AG04450 (cell line): Measurements from ENCODE around the gene SAPCD2. TPM values are rescaled to one million over a fixed set of nuclear protein-coding genes. Genes with fewer than 3 reads are reported as not detected.

Source experiments
- CTCF ChIA-PET: fragments of 300-600, 350-600 bp; formaldehyde crosslinking; extraction: SDS; loops from one replicate; lab custom pipeline; 2022; ENCODE audit warnings: antibody characterized with exemption, inconsistent platforms; lab: Charles Lee
- POLR2A ChIA-PET: fragments of 350-600 bp; formaldehyde crosslinking; extraction: SDS; loops from one replicate; lab custom pipeline; 2021; ENCODE audit warnings: antibody characterized with exemption, inconsistent platforms; lab: Yijun Ruan, JAX
- DNase-seq: peaks from one replicate; pipeline ENCODE4 v3.0.0-alpha.2; 2011; ENCODE audit warnings: low read depth, low spot score
- H3K27ac ChIP-seq: one replicate; pipeline ENCODE4 v1.5.1; 2012; ENCODE audit warnings: low read depth, low read length, control low read depth
- H3K27me3 ChIP-seq: one replicate; pipeline ENCODE4 v1.6.0; 2012; ENCODE audit warnings: low read length; ENCODE audit not compliant: control insufficient read depth, insufficient read depth
- H3K4me3 ChIP-seq: 2 replicates; pipeline ENCODE4 v1.5.1; 2011; ENCODE audit warnings: mild to moderate bottlenecking, low read depth, low read length, control low read depth
- H3K9me3 ChIP-seq: 2 replicates; pipeline ENCODE4 v1.5.1; 2012; ENCODE audit warnings: low read length; ENCODE audit not compliant: control insufficient read depth, insufficient read depth
- polyA plus RNA-seq: library from polyadenylated mRNA; depleted of rRNA; stranded (reverse); fragments of >200 nt; gene quantifications from 2 replicates; pipeline ENCODE4 v1.2.3, GENCODE V29; 2011; rRNA removed
- small RNA-seq: library from RNA; depleted of rRNA; stranded (forward); fragments of <200 nt; gene quantifications from one replicate; pipeline ENCODE3, GENCODE V24; 2012; ENCODE audit warnings: low read depth; ENCODE audit not compliant: insufficient read length
- TF ChIP-seq, protein P1 (sequence below): IDR thresholded peaks from 2 replicates; pipeline ENCODE4 v1.5.1; 2011; ENCODE audit warnings: low read depth, low read length, control low read depth, inconsistent platforms

Gene SAPCD2
- polyA plus RNA-seq, 1 experiment, result 1.5 TPM

DNA sequence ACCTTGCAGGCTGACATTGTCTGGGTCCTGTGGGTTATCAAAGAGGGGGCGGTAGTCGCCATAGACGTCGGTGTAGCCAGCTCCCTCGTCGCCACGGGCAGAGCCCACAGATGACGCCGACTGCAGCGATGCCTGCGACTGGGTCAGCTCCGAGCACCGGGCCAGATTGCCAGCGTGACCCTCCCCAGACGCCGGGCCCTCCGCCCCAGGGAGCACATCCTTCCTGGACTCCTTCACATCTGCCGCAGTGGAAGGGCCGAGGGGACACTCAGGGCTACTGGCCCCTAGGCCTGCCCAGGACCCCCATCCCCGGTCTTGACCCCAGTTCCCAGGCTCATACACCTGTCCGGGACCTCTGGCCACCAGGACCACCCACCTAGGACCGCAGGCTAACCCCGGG, 56.2 kb downstream of the SAPCD2 start:
- no peak overlapping the region for H3K4me3 ChIP-seq
- peaks cover 58% of the 10 kb centered on the region for H3K9me3 ChIP-seq
- TF ChIP-seq, protein P1, sequence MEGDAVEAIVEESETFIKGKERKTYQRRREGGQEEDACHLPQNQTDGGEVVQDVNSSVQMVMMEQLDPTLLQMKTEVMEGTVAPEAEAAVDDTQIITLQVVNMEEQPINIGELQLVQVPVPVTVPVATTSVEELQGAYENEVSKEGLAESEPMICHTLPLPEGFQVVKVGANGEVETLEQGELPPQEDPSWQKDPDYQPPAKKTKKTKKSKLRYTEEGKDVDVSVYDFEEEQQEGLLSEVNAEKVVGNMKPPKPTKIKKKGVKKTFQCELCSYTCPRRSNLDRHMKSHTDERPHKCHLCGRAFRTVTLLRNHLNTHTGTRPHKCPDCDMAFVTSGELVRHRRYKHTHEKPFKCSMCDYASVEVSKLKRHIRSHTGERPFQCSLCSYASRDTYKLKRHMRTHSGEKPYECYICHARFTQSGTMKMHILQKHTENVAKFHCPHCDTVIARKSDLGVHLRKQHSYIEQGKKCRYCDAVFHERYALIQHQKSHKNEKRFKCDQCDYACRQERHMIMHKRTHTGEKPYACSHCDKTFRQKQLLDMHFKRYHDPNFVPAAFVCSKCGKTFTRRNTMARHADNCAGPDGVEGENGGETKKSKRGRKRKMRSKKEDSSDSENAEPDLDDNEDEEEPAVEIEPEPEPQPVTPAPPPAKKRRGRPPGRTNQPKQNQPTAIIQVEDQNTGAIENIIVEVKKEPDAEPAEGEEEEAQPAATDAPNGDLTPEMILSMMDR, result no peak
- no peaks in the 10 kb centered on the region for H3K27me3 ChIP-seq
- H3K27ac ChIP-seq, result no peak overlapping the region
- POLR2A ChIA-PET, result no interaction called here
- CTCF ChIA-PET, result no interaction called here
- DNase-seq, result no peak

DNA sequence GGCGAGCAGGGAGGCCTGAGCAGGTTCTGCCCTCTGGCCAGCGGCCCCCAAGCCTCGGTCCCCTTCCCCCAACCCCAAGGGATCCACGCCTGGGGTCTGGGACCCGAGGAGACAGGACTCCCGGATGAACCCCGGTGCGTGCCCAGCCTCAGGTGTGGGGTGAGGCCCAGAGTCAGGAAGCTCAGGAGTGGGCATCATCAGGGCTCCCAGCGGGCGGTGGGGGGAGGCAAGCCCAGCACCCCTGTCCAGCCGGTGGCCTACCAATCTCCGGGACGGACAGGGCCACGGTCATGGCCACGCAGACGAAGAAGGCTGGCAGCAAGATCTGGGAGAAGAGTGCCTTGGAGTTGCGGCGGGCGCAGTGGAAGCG, 56.8 kb downstream of the SAPCD2 start:
- ChIA-PET CTCF (no interaction called here), POLR2A (no interaction called here)
- DNase-seq, result no peak

GRCh38 chr9:137012694-137013570, 57.4 kb downstream of the SAPCD2 start:
- Histone ChIP-seq H3K4me3 (no peak overlapping the region), H3K27me3 (no peaks in the 10 kb centered on the region), H3K9me3 (peaks cover 57% of the 10 kb centered on the region), H3K27ac (no peak overlapping the region)
- no peak for DNase-seq
- TF ChIP-seq, protein P1, result no peak
- ChIA-PET POLR2A (no interaction called here), CTCF (no interaction called here)

More for the DNA sequence above, 56.8 kb downstream of the SAPCD2 start:
- TF ChIP-seq, protein P1, result no peak
- H3K27me3 ChIP-seq, result no peaks in the 10 kb centered on the region
- no peak overlapping the region for H3K4me3 ChIP-seq
- H3K27ac ChIP-seq, result no peak overlapping the region
- H3K9me3 ChIP-seq, result peaks cover 58% of the 10 kb centered on the region

Small RNAs within 50 kb of the gene (small RNA-seq; reads per million reads assigned to genes)
- not detected for gene RF00153

Other genes with a start within 250 kb of the SAPCD2 start
- 0.26 and 0.42 TPM in 2 replicates for gene AJM1, start 228.1 kb downstream of the SAPCD2 start, polyA plus RNA-seq
- gene PHPT1, start 221.1 kb downstream of the SAPCD2 start, polyA plus RNA-seq, result 91.6 and 116 TPM in 2 replicates
- gene MAMDC4, start 218.2 kb downstream of the SAPCD2 start, polyA plus RNA-seq, result 0.63 and 0.86 TPM in 2 replicates
- 445 and 453 TPM in 2 replicates for gene EDF1, start 204.2 kb downstream of the SAPCD2 start, polyA plus RNA-seq
- 6.1 and 6.9 TPM in 2 replicates for gene TRAF2, start 184.0 kb downstream of the SAPCD2 start, polyA plus RNA-seq
- gene FBXW5, start 125.8 kb downstream of the SAPCD2 start, polyA plus RNA-seq, result 31.2 and 46.4 TPM in 2 replicates
- 0.41 TPM in 1 of 2 replicates, not detected in the other for gene C8G, start 125.3 kb downstream of the SAPCD2 start, polyA plus RNA-seq
- not detected in 2 replicates for gene LCN12, start 118.3 kb downstream of the SAPCD2 start, polyA plus RNA-seq
- 7.8 and 9.6 TPM in 2 replicates for gene PTGDS, start 93.1 kb downstream of the SAPCD2 start, polyA plus RNA-seq
- gene LCNL1, start 87.6 kb downstream of the SAPCD2 start, polyA plus RNA-seq, result 1.5 TPM in 2 replicates
- 6.0 and 6.7 TPM in 2 replicates for gene PAXX, start 78.1 kb downstream of the SAPCD2 start, polyA plus RNA-seq
- gene CLIC3, start 74.0 kb downstream of the SAPCD2 start, polyA plus RNA-seq, result 0.42 and 0.63 TPM in 2 replicates
- 4.7 and 8.8 TPM in 2 replicates for gene ABCA2, start 42.3 kb downstream of the SAPCD2 start, polyA plus RNA-seq
- gene FUT7, start 38.5 kb downstream of the SAPCD2 start, polyA plus RNA-seq, result not detected in 2 replicates
- 8.9 and 16.5 TPM in 2 replicates for gene NPDC1, start 24.4 kb downstream of the SAPCD2 start, polyA plus RNA-seq
- gene ENTPD2, start 16.5 kb downstream of the SAPCD2 start, polyA plus RNA-seq, result not detected in 2 replicates
- 5.1 and 6.3 TPM in 2 replicates for gene UAP1L1, start 7.0 kb upstream of the SAPCD2 start, polyA plus RNA-seq
- gene MAN1B1, start 16.4 kb upstream of the SAPCD2 start, polyA plus RNA-seq, result 40.8 and 50.2 TPM in 2 replicates
- 30.6 and 52.6 TPM in 2 replicates for gene DPP7, start 44.2 kb upstream of the SAPCD2 start, polyA plus RNA-seq
- 0.04 TPM in 1 of 2 replicates, not detected in the other for gene GRIN1, start 68.6 kb upstream of the SAPCD2 start, polyA plus RNA-seq
- not detected in 2 replicates for gene LRRC26, start 99.5 kb upstream of the SAPCD2 start, polyA plus RNA-seq
- not detected in 2 replicates for gene TMEM210, start 101.5 kb upstream of the SAPCD2 start, polyA plus RNA-seq
- gene ANAPC2, start 118.0 kb upstream of the SAPCD2 start, polyA plus RNA-seq, result 12.1 and 14.6 TPM in 2 replicates
- gene SSNA1, start 118.1 kb upstream of the SAPCD2 start, polyA plus RNA-seq, result 35.0 and 46.9 TPM in 2 replicates
- gene TPRN, start 130.2 kb upstream of the SAPCD2 start, polyA plus RNA-seq, result 2.8 and 3.8 TPM in 2 replicates
- gene TMEM203, start 135.1 kb upstream of the SAPCD2 start, polyA plus RNA-seq, result 44.2 and 50.2 TPM in 2 replicates
- gene NDOR1, start 135.1 kb upstream of the SAPCD2 start, polyA plus RNA-seq, result 2.8 and 3.8 TPM in 2 replicates
- gene RNF208, start 151.7 kb upstream of the SAPCD2 start, polyA plus RNA-seq, result 0.17 and 0.45 TPM in 2 replicates
- gene CYSRT1, start 154.6 kb upstream of the SAPCD2 start, polyA plus RNA-seq, result 0.27 and 0.56 TPM in 2 replicates
- not detected in 2 replicates for gene RNF224, start 156.9 kb upstream of the SAPCD2 start, polyA plus RNA-seq
- gene SLC34A3, start 160.3 kb upstream of the SAPCD2 start, polyA plus RNA-seq, result not detected in 2 replicates
- gene TUBB4B, start 170.7 kb upstream of the SAPCD2 start, polyA plus RNA-seq, result 223 and 262 TPM in 2 replicates
- gene STPG3, start 180.7 kb upstream of the SAPCD2 start, polyA plus RNA-seq, result not detected in 2 replicates
- gene NELFB, start 184.8 kb upstream of the SAPCD2 start, polyA plus RNA-seq, result 27.1 and 38.7 TPM in 2 replicates
- gene TOR4A, start 207.2 kb upstream of the SAPCD2 start, polyA plus RNA-seq, result 14.1 and 18.7 TPM in 2 replicates
- gene NRARP, start 231.7 kb upstream of the SAPCD2 start, polyA plus RNA-seq, result 0.17 and 0.22 TPM in 2 replicates